Middle frontal gyrus (tissue), 1 donor: ENCODE measurements around the gene PRKCZ.

Source experiments
- DNase-seq: peaks from one replicate; pipeline ENCODE4 v3.0.0-alpha.2; 2015; ENCODE audit warnings: low spot score; ENCODE audit errors: extremely low spot score

Gene PRKCZ

DNA sequence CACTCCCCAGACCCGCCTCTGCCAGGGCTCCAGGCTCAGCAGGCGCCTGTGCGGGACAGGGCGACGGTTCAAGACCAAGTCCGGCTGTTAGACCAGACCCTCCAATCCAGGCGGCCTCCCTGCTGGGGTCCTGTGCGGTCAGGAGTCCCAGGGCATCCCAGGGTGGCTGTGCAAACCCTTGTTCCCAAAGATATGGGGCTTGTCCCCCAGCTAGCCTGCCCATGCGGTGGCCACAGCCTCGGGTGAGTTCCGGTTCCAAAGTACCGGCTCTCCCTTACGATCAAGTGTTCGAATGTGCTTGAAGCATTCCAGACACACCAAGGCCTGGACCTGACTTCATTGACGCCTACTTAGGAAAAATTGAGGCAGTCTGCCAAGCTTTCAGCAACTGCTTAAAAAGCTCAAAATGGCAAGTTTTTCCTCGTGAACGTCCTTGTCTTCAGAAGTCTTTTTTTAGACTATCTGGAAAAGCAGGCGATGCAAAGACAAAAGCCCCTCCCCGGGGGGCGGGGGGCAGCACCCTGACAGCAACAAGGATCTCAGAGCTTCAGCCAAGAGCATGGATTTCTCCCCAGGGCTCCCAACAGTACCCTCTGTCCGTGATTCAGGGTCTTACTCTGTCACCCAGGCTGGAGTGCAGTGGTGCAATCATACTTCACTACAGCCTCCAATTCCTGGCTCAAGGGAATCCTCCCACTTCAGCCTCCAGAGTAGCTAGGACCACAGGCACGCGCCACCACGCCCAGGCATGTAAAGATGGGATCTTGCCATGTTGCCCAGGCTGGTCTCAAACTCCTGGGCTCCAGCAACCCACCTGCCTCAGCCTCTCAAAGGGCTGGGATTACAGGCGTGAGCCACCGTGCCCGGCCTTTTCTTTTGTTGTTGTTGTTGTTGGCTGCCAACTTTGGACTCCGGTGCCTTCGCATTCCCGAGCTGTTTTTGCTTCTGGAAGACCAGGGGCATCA is 142.1 kb downstream of the PRKCZ start:
- peak; percentile 70 for DNase-seq

DNA sequence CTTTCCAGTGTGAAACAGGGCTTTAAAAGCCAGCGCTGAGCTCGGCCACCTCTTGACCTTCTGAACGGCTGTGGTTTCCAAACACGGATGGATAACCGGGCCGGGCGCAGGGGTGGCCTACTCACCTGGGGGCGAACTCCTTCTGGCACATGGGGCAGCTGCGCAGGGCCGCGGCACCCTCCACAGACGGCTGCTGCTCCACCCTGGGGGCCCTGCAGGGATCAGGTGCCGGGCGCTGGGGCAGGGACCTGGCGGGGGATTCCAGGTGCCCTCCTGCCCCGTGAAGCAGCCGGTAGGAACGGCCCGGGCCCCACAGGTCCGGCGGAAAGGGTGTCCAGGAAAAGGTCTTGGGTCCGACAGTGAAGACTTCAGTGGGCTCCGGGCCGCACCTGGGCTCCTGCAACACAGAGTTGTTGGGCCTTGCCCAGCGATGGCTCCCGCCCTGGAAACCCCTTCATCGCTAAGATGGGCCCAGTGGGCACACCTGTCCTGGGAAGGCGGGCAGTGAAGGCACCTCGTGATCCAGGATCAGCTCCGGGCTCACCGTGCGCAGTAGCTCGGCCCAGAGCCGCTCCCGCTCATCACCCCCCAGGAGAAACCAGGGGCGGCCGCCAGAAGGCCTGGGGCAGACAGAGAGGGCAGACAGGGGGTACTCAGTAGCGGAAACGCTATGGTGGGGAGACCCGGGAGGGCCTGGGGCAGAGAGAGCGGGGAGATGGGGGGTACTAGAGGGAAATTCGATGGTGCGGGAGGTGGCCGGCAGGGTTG is 143.5 kb downstream of the PRKCZ start:
- DNase-seq = no peak

DNA sequence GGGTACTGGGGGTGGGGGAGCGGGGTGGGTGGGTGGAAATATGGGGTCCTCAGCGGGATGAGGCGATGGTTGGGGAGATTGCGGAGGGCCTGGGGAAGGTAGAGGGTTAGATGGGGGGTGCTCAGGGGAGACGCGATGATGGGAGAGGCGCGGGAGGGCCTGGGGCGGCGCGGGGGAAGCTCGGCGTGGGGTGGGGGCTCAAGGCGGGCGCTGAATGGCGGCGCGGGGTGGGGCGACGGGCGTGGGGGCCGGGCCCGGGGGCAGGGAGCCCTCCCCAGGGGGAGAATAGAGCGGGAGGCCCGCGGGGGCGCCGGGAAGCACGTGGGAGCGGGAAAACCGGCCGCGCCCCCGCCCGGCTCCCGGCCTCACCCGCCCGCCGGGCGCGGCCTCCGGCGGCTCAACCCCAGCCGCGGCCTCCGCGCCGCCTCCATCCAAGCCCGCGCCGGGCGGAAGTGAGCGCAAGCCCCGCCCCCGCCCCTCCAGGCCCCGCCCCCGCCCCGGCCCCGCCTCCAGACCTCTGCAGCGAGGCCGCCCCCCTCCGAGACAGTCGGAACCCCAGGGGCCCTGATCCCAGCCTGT is 144.2 kb downstream of the PRKCZ start, which contains the start of gene FAAP20:
TSS of gene FAAP20 (minus strand) at position 454 of the 579 bp plus-strand sequence. CDS start at position 431, 23 bp downstream.
- DNase-seq = no peak

DNA sequence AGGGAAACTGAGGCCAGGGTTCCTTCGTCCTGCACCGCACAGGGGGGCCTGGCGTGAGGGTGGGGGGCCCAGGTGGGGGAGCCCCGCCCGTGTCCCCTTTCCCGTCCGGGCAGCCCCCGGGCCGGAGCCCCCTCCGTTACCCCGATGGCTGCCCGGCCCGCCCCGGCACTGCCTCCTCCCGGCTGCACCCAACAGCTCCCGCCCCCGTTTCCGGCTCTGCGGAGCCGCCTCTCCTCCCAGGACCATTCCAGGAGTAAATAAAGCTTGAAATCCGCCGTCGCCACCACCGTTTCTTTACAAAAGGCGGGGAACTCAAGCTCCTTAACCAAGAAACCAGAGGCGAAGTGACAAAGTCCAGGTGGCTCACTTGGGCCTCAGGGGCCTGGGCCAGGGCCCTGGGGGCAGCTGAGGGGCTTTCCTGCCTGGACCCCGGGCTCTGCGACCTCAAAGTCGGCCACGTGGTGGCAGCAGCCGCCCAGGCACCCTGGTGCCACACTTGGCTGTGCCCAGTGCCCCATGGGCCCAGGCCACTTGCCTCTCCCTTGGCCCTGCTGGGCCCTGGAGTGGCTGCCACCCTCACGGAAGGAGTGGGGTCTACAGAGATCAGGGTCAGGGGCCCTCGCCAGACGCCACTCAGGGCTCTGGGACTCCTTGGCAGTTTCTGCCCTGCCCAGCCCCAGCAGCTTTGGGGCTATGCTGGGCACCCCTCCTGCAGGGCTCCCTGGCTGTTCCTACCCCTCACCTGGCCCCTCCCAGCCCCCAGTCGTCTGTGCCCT is 144.9 kb downstream of the PRKCZ start:
- DNase-seq = peak; percentile 66

DNA sequence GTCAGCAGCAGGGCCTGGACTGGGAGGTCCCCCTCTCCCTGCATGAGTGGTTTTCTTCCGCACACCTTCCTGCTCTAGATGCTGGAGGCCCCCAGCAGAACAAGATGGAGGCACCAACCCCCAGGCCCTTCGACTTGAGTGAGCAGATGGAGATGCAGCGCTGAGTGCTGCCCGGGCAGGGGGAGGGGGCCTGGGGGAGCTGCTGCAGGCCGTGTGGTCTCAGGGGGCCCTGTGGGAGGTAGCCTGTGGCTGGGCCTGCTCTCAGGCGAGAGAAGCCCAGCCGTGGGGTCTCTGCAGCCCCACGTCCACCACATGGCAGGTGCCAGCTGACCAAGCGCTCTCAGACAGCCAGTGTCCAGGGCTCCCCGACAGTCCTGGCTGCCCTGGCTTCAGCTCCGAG is 145.6 kb downstream of the PRKCZ start:
- DNase-seq = no peak

DNA sequence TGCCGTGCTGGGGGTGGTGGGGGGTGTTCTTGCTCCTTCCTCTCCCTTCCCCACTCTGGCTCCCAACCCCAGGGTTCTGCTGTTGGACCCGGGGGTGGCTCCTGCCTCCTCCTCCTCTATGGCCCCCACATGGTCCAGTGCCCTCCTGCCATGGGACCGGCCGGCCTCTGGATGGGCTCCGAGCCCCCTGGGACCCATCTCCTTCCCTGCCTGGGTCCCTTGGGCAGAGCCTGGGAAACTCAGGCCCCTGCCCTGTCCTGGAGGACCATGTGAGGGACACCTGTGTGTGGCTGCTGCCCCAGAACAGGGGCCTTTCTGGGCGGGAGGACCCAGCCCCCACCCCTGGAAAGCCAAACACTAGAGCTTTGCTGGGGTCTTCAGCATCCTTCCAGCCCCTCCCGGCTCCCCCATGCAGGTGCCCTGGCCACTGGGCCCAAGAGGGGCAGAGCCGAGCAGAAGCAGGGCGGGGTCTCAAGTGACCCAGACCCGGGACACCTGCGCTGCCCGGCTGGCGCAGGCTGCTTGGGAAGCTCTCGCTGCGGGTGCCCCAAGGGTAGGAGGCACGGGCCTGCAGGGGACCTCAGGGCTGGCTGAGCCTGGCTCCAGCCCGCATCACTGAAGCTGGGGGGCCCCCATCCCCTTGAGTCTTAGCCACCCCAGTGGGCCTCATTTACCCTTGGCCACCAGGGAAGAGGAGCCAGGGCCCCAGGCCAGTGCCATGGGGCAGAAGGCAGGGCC is 146.9 kb downstream of the PRKCZ start:
- DNase-seq = no peak

DNA sequence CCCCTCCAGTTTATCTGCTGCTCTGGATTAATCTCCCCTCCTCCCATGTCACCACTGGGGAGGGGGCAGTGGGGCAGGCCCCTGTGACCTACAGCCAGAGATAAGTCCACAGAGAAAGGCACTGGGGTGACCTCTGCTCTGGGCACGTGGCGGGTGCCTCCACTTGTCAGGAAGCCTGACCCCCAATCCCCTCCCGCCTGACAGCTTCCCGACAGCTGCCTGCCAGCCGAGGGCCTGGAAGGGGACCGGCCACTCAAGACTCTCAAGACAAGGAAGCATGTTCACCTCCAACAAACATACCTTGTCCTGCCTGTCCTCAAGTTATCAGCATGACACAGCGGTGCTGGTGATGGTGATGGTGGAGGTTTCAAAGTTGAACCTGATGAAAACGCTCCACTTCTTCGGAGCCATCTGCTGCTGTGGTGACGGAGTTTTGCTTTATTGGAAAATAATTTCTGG is 147.5 kb downstream of the PRKCZ start:
- no peak for DNase-seq

DNA sequence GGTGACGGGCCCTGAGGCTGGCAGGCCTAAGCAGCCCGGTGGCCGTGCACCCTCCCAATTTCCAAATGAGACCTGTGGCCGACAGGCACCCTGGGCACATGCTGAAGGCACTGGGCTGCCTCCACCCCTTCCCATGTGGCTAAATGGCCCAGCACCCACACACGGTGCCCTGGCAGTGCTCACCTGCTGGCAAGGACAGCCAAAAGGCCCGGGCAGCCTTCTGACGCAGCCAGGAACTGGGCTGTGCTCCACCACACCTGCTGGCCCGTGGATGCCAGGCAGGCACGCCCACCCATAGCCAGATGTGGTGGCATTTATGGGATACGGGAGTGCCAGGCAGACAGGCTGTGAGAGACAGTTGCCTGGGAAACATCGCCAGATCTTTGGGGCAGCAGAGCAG is 148.4 kb downstream of the PRKCZ start:
- DNase-seq = no peak

DNA sequence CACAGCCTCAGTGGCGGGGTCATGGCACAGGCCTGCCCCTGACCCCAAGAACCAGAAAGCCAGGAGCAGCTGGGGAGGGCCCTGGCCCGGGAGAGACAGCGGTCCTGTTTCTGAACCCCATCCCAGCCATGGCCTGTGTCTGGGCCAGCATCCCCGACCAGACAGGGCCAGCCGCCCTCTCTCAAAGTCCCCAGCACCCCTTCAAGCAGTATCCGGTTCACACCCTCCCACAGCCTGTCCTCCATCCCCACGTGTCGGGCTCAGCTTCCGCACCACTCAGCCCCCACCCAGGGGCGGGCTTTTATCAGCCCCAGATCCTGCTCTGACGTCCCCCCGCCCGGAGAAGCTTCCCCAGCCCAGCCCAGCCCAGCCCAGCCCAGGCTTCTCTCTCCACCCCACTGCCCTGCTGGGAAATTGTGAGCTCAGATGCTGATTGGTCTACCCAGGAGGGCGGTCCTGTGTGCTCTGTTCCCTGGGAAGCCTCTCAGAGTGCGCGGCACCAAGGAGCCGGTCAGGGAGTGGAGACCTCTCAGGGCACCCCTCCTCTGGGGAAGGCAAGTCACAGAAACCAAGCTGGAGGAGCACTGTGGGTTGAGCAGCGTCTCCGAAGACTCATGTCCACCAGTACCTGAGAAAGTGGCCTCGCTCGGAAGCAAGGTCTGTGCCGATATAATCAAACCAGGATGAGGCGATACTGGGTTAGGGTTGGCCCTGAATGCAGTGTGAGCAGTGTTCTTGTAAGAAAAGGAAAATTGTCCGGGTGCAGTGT is 149.0 kb downstream of the PRKCZ start:
- DNase-seq = peak; percentile 55

DNA sequence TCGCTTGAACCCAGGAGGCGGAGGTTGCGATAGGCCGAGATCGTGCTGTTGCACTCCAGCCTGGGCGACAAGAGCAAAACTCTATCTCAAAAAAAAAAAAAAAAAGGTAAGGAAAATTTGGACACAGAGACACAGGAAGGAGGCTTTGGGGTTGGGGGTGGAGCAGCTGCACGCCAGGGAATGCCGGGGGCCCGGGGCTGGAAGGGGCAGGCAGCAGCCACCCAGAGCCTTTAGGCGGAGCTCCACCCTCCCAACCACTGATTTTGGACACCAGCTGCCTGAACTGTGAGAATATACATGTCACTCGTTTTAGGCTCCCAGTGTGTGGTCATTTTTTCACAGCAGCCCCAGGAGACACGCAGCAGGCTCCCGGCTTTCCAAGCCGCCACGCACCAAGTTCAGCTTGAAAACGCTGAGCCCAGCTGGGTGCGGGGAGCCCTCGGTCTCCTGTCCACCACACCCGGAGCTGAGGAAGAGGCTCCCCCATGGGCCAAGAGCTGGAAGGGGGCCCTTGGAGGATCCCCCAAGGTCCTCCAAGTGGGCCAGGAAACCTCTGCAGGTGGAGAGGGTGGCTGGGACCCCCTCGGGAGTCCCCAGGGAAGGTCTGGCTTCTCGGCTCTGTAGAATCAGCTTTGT is 150.2 kb downstream of the PRKCZ start:
- DNase-seq = no peak

DNA sequence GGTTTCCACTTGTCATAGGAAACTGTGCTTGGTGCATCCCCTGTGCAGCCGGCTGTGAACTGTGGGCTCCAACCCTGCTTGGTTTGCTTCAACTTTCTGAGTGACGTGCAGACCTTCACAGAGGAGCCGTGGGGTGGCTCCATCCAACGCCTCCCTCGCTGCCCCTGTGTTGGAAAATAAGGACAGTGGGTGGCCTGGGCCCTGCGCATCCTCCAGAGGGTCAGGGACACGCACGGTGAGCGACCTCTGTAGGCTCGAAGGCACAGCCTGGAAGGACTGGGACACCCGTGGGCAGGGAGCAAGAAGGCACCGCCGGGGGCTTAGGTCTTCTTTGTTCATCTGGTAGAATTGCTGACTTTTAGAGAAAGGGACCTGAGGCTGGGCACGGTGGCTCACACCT is 150.9 kb downstream of the PRKCZ start:
- DNase-seq = no peak

DNA sequence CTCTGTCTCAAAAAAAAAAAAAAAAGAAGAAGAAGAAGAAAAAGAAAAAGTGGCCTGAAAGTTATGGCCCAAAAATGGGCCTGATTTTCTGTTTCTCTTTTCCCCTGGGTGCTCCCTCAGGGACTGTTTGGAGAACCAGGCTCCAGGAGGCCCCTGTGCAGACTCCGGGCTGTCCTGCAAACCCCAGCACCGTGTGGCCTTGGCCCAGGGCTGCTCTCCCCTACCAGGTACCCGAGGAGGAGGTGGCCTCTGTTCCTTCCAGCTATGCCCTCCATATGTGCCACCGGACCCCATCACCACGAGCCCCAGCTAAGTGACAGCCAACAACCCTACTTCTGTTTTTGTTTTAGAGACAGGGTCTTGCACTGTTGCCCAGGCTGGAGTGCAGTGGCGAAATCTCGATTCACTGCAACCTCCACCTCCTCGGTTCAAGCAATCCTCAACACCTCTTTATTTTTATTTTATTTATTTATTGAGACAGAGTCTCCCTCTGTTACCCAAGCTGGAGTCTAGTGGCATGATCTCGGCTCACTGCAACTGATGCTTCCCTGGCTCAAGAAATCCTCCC is 151.9 kb downstream of the PRKCZ start:
- DNase-seq = no peak

DNA sequence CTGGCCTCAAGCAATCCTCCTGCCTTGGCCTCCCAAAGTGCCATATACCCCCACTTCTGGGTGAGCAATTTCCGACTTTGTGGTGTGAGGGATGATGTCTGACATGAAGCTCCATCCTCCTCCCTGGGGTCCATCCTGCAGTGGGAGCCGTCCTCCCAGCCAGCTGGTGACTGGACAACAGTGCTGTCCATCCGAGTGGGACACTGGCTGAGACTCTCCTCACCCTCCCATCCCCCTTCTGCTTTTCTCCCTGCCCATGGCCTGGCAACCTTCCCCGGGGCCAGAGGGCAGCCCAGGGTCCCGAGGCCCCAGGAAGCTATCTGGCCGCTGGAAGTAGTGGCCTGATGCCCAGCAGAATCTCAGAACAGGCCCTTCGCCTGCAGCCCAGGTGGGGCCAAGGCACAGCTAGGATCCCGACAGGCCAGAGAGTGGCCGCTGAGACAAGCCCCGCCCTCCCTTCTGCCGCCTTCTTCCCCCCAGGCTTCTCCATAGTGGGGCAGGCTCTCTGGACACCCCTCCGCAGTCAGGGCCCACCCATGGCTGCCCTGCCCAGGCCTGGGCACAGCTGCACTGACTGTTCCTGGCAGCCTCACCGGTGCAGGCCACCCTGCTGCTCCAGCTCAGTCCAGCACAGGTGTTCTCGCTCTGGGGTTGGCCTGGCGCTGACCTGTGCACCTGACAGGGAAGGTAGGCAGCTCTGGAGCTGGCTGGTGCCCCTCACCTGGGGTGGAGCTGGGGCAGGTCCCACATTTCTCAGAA is 152.8 kb downstream of the PRKCZ start:
- DNase-seq = no peak

DNA sequence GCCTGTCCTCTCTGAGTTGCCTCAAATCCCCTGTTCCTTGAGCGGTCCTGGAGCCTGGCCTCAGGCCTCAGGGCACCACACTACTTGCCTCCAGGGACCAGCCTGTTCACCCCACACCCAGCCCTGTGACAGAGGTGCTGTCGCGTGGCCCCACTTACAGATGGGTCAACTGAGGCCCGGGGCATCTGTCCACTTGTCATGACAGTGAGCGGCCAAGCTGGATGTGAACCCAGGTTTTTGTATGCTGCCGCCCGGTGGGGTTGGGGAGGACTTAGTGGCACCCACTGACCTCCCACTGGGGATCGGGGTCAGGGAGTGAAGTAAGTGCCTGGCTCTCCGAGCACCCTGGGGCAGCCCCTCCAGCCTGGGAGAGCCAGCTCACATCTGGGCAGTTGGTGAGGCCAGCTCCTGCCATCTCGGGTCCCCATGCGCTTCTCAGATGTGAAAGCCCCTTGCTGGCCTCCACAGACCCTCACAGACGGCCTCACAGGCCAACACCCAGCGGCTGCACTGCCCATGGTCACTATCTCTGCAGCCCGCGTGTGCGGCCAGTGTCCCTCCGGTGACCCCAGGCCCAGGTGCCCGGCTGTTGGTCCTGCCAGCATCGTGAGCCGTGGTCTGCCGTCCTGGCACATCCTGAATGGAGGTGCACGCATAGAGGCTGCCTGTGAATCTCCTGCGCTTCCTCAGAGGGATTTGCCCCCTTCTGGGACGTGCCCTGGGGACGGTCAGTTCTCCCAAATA is 153.6 kb downstream of the PRKCZ start:
- no peak for DNase-seq

DNA sequence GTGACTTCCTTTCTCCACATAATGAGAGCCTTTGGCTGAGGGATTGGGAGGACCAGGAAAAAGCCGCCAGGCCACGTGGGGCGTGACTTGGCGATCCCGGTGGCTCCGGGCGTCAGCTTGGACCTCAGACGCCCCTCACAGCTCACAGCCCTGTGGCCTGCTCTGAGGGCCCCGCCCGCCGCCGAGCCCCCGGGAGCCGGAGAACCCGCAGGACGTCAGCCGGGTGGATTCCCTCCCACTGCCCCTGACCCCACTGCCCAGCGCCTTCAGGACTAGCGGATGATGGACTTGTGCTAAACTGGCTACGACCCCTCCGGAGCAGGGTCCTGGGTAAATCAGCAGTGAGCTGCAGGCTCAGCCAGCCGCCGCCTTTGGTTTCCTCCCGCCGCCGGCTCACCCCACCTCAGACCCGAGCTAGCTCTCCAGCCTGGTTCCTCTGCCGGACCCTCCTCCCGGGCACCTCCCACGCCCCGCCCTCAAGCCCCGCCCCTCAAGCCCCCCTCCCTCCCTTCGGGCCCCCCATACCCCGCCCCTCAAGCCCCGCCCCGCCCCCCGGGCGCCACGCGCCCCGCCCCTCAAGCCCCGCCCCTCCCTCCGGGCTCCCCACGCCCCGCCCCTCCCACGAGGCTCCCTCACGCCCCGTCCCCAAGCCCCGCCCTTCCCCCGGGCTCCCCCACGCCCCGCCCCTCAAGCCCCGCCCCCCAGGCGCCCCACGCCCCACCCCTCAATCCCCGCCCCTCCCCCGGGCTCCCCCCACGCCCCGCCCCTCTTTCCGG is 154.4 kb downstream of the PRKCZ start:
- DNase-seq = no peak

DNA sequence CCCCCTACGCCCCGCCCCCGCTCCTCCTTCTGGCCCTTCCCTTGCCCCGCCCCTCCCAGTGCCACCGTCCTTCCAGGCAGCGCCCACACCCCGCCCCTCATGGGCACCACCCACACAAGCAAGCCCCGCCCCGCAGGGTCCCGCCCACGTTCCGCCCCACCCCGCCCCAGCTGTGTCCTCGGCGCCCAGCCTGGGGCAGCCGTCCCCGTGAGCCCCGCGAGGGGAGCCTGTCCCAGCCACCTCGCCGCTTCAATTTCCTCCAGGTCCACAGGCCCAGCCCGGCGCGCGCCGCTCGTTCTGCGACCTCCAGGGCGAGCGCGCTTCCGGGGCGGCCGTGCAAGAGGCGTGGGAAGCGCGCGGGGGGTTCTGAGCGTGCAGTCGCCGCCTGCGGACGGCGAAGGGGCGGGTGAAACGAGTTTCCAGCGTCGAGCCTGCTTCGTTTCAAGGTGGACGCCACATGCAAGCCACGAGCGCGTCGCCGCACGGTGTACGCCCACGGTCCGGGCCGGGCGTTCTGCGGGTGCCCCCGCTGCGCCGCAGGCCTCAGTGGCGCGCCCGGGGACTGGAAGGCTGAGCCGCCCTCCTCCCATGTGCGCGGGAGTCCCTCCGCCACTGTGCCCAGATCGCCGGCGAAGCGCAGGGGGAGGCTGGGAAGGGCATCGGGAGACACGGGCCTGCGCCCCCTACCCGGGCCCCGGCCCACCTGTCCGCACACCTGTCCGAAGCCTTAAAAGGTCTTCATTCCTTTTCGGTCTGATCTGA is 155.2 kb downstream of the PRKCZ start:
- peak; percentile 59 for DNase-seq
